Upper lobe of left lung (tissue), 6 donors: Measurements from ENCODE around the gene FHOD3. TPM values are rescaled to one million over a fixed set of nuclear protein-coding genes. Genes with fewer than 3 reads are reported as not detected.

Experiments
- ATAC-seq, 2 donors: fragments of 200-7000 bp; cut with Tn5 transposase; one replicate each; pipeline ENCODE4 v1.9.1; 2022; ENCODE audit warnings: mild to moderate bottlenecking in 2 of 2, moderate library complexity in 2 of 2; ENCODE audit not compliant: low FRiP score in 2 of 2
- DNase-seq, 2 donors: peaks; one replicate each; pipeline ENCODE4 v3.0.0-alpha.2; 2019 to 2020
- H3K27ac ChIP-seq, 4 donors: fragments of 200-600 bp; sonication (generic); one replicate each; pipeline ENCODE4 v1.5.1; 2016 to 2019
- H3K27me3 ChIP-seq, 4 donors: fragments of 200-600 bp; sonication (generic); one replicate each; pipeline ENCODE4 v1.5.1; 2017 to 2019
- H3K36me3 ChIP-seq, 4 donors: fragments of 200-600 bp; sonication (generic); one replicate each; pipeline ENCODE4 v1.5.1; 2016 to 2019
- H3K4me1 ChIP-seq, 4 donors: fragments of 200-600 bp; sonication (generic); one replicate each; pipeline ENCODE4 v1.5.1; 2018 to 2019
- H3K4me3 ChIP-seq, 4 donors: fragments of 200-600 bp; sonication (generic); one replicate each; pipeline ENCODE4 v1.5.1; 2017 to 2019; ENCODE audit warnings: mild to moderate bottlenecking in 2 of 4, moderate library complexity in 1 of 4
- H3K9me3 ChIP-seq, 4 donors: fragments of 200-600 bp; sonication (generic); one replicate each; pipeline ENCODE4 v1.5.1; 2018 to 2019
- CTCF ChIP-seq, 6 experiments: fragments of 450-650 bp in 4 of 6; fragments of 200-600 bp in 2 of 6; sonication (generic) in 2 of 6; IDR thresholded peaks; one replicate each; pipeline ENCODE4 v1.5.1; 2016 to 2019; ENCODE audit warnings: antibody characterized with exemption in 6 of 6
- EP300 ChIP-seq, 4 donors: sonication (generic); formaldehyde crosslinking; IDR thresholded peaks; one replicate each; pipeline ENCODE4 v1.5.1; 2017; ENCODE audit warnings: antibody characterized with exemption in 4 of 4, control low read depth in 2 of 4
- POLR2A ChIP-seq, 4 donors: fragments of 450-650 bp; IDR thresholded peaks; one replicate each; pipeline ENCODE4 v1.5.1; 2016 to 2017; ENCODE audit warnings: antibody characterized with exemption in 4 of 4, mild to moderate bottlenecking in 2 of 4
- POLR2AphosphoS5 ChIP-seq, 2 donors: sonication (generic); formaldehyde crosslinking; IDR thresholded peaks; one replicate each; pipeline ENCODE4 v1.5.1; 2017; ENCODE audit warnings: antibody characterized with exemption in 2 of 2
- WGBS, 2 donors: methylation state at CpG; one replicate each; pipeline ENCODE4 v1.1.5; 2017 to 2018; 5-methylcytosine and 5-hydroxymethylcytosine counted together
- total RNA-seq, 6 donors: library from RNA; depleted of rRNA in 4 of 6; stranded (reverse); fragments of >200 nt in 4 of 6; gene quantifications; one replicate each; pipeline versions ENCODE4 v1.1.0 to v1.2.1, GENCODE V29; 2016 to 2021
- donor health status: DM: no; HTN: no; CAD: no; lungs with moderate emphysema.
- donor health status: DM: no; HTN: yes; CAD: no; lungs with severe emphysema.

FHOD3 gene
- total RNA-seq, 6 donors from 2014 or later = 0.40 to 4.8 (median 2.8) TPM

GRCh38 chr18:36819621-36820020, 522.1 kb downstream of the FHOD3 start:
- peaks cover 3 to 28% (median 11%) of the 10 kb centered on the region in 4 donors for H3K36me3 ChIP-seq
- no peaks in the 10 kb centered on the region for H3K9me3 ChIP-seq
- H3K27ac ChIP-seq = no peak overlapping the region
- ATAC-seq (no peak), DNase-seq (no peak)
- H3K27me3 ChIP-seq = no peaks in the 10 kb centered on the region
- peaks cover 0 to 3% (median 0%) of the 10 kb centered on the region in 4 donors for H3K4me1 ChIP-seq
- TF ChIP-seq CTCF (IDR thresholded peaks at IDR 0.05) (no peak), POLR2A (IDR thresholded peaks at IDR 0.05) (no peak), POLR2AphosphoS5 (IDR thresholded peaks at IDR 0.05) (no peak), EP300 (IDR thresholded peaks at IDR 0.05) (no peak)
- no peak overlapping the region for H3K4me3 ChIP-seq

GRCh38 chr18:36821681-36822080, 524.2 kb downstream of the FHOD3 start:
- DNase-seq = no peak
- WGBS, 2 donors = 92 to 99% methylated on average over 4 of the region's 4 CpGs
- TF ChIP-seq CTCF (IDR thresholded peaks at IDR 0.05) = no peak
- no peak for TF ChIP-seq EP300 (IDR thresholded peaks at IDR 0.05)
- no peak for TF ChIP-seq POLR2A (IDR thresholded peaks at IDR 0.05)
- no peak for TF ChIP-seq POLR2AphosphoS5 (IDR thresholded peaks at IDR 0.05)

GRCh38 chr18:36825526-36825925, 528.0 kb downstream of the FHOD3 start:
- no peaks in the 10 kb centered on the region for H3K36me3 ChIP-seq
- no peak overlapping the region for H3K4me3 ChIP-seq
- no peak overlapping the region for H3K27ac ChIP-seq
- H3K4me1 ChIP-seq = peaks cover 4 to 20% (median 17%) of the 10 kb centered on the region in 4 donors
- no peaks in the 10 kb centered on the region for H3K27me3 ChIP-seq
- no peak for TF ChIP-seq EP300 (IDR thresholded peaks at IDR 0.05)
- TF ChIP-seq CTCF (IDR thresholded peaks at IDR 0.05) = no peak
- TF ChIP-seq POLR2A (IDR thresholded peaks at IDR 0.05) = no peak
- no peak for TF ChIP-seq POLR2AphosphoS5 (IDR thresholded peaks at IDR 0.05)
- ATAC-seq (no peak), DNase-seq (no peak)
- H3K9me3 ChIP-seq = no peaks in the 10 kb centered on the region

More at GRCh38 chr18:36821681-36822080, 524.2 kb downstream of the FHOD3 start:
- Histone ChIP-seq H3K27me3 (no peaks in the 10 kb centered on the region), H3K27ac (no peak overlapping the region), H3K9me3 (no peaks in the 10 kb centered on the region), H3K4me1 (no peaks in the 10 kb centered on the region), H3K36me3 (peaks cover 3 to 24% (median 10%) of the 10 kb centered on the region in 4 donors), H3K4me3 (no peak overlapping the region)
- no peak for ATAC-seq

- DNase-seq = no peak
- no peak for ATAC-seq
- 92 to 95% methylated on average over 3 of the region's 3 CpGs for WGBS, 2 donors
- H3K9me3 ChIP-seq = no peaks in the 10 kb centered on the region
- H3K4me3 ChIP-seq = no peak overlapping the region
- H3K27ac ChIP-seq = no peak overlapping the region
- H3K36me3 ChIP-seq = no peaks in the 10 kb centered on the region
- peaks cover 4 to 26% (median 19%) of the 10 kb centered on the region in 4 donors for H3K4me1 ChIP-seq
- TF ChIP-seq POLR2A (IDR thresholded peaks at IDR 0.05) (no peak), CTCF (IDR thresholded peaks at IDR 0.05) (no peak), EP300 (IDR thresholded peaks at IDR 0.05) (no peak), POLR2AphosphoS5 (IDR thresholded peaks at IDR 0.05) (no peak)
- no peaks in the 10 kb centered on the region for H3K27me3 ChIP-seq
These were observed 529.0 kb downstream of the FHOD3 start for GRCh38 chr18:36826556-36826955.

- WGBS, 2 donors = 1% methylated on average over 18 of the region's 18 CpGs
- H3K27me3 ChIP-seq = no peaks in the 10 kb centered on the region
- H3K4me1 ChIP-seq = peaks cover 5 to 26% (median 19%) of the 10 kb centered on the region in 4 donors
- H3K27ac ChIP-seq = peak overlapping the region; percentile 80 to 91 (median 87)
- TF ChIP-seq EP300 (IDR thresholded peaks at IDR 0.05) (no peak), POLR2A (IDR thresholded peaks at IDR 0.05) (peak in 1 of 4 donors; percentile 29), POLR2AphosphoS5 (IDR thresholded peaks at IDR 0.05) (no peak), CTCF (IDR thresholded peaks at IDR 0.05) (no peak)
- DNase-seq = peak in 1 of 2 donors; percentile 35
- no peaks in the 10 kb centered on the region for H3K9me3 ChIP-seq
- ATAC-seq = peak in 1 of 2 donors; percentile 3
- H3K36me3 ChIP-seq = no peaks in the 10 kb centered on the region
- peak overlapping the region; percentile 75 to 92 (median 90) for H3K4me3 ChIP-seq
These were observed 530.7 kb downstream of the FHOD3 start for GRCh38 chr18:36828157-36828629.
